ENCODE results near the gene MAP6. TPM values are rescaled to one million over a fixed set of nuclear protein-coding genes. Genes with fewer than 3 reads are reported as not detected.

MAP6 gene
- total RNA-seq, 1 donor from 2014 or later: 7.2 TPM

DNA sequence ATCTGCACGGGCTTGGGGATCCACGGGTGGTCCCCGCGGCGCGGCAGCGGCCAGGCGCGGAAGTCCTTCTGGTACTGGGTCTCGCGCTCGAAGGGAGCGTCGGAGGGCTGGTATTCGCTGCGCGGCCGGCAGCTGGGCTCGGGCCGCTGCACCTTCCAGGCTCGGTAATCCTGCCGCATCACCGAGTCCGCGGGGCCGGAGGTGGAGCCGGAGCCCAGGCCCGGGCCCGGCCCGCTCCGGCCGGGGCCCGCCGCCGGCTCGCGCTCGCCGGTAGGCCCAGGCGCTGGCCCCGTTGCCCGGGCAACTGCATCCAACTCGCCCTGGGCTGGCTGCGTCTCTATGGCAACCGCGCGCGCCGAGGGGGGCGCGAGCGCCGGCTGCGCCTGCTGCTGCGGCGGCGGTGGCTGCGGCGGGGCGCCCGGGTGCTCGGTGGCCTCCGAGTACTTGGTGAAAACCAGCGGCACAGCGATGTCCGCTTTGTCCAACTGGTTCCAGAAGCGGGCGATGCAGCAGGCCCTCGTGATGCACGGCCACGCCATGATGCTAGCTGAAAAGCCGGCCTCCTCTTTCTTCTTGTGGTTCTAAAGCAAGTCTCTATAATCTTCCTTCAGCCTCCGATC lies 897 bp downstream of the MAP6 start:
- intact Hi-C loops (cut with DNase I): loop anchor here (5.0 kb wide), 1 partner anchor 76 kb away; no protein-coding TSS in a partner anchor
- DNase-seq (ENCODE audit: low spot score): no peak

DNA sequence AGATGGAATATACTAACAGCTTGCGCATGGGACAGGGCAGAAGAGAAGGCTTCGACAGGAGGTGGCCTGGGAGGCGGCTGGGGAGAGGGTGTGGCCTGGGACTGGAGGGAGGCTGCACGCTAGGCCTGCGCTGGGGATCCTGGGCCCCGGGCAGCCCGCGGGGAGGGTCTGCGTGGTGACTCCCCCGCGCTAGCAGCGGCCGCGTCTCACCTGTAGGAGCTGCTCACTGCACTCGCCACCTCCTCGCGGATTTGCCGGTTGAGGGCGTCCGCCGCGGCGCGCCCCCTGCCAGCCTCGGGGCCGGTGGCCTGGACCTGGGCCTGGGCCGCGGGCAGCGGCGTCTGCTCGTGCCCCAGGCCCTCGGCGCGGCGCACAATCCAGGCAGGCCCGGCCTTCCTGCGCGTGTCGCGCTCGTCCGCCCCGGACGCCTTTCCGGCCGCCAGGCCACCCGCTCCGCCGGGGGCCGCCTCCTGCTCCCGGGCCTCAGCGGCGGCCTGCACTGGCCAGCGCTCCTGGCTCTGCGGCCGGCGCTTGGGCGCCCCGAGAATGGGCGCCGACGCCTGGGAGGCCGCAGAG lies 1.5 kb downstream of the MAP6 start:
- intact Hi-C loops (cut with DNase I): loop anchor here (5.0 kb wide), 1 partner anchor 75 kb away; no protein-coding TSS in a partner anchor

GRCh38 chr11:75665990-75666389 lies 2.8 kb downstream of the MAP6 start:
- intact Hi-C loops (cut with DNase I): loop anchor here (5.0 kb wide), 1 partner anchor 74 kb away; no protein-coding TSS in a partner anchor
- no peak for DNase-seq (ENCODE audit: low spot score)

More for the DNA sequence above, 1.5 kb downstream of the MAP6 start:
- DNase-seq (ENCODE audit: low spot score): no peak

DNA sequence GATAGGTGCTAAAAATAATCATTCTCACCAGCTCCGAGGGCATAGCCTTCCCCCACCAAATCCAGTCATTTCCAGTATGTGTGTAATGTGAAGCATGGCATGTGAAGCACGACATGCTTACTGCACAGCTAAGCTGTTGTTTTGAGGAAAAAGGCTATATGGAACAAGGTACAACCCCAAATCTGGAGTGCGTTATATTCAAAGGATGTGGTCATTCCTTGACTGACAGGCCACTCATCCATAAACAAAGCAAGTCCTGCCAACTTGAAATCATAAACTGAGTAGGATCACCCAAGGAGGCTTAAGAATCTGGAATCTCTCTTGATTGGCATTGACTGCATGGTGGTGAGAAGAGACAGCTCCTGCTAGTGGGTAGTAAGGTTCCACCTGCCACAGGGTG lies 3.7 kb downstream of the MAP6 start:
- intact Hi-C loops (cut with DNase I): loop anchor here (5.0 kb wide), 1 partner anchor 73 kb away; no protein-coding TSS in a partner anchor
- no peak for DNase-seq (ENCODE audit: low spot score)

GRCh38 chr11:75664389-75664788 lies 4.4 kb downstream of the MAP6 start:
- intact Hi-C loops (cut with DNase I): no loop called here
- no peak for DNase-seq (ENCODE audit: low spot score)

DNA sequence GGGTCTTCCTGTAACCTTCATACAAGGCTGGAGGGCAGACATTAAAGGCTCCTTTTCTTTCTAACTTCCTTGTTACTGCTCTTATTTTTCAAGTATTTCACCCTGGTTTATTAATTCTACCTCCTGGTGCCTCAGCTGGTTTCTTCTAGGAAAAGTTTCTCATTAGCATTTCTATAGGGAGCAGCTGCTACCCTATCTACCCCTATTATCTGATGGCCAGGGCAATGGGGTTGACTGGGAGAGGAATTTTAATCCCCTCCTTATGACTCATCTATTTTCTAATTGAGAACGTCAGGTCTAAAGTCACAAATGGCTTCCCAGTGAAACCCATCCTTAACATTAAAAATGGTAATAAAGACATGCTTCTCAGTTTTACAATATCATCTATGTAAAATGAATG lies 5.0 kb downstream of the MAP6 start:
- DNase-seq (ENCODE audit: low spot score): no peak
- intact Hi-C loops (cut with DNase I): no loop called here

DNA sequence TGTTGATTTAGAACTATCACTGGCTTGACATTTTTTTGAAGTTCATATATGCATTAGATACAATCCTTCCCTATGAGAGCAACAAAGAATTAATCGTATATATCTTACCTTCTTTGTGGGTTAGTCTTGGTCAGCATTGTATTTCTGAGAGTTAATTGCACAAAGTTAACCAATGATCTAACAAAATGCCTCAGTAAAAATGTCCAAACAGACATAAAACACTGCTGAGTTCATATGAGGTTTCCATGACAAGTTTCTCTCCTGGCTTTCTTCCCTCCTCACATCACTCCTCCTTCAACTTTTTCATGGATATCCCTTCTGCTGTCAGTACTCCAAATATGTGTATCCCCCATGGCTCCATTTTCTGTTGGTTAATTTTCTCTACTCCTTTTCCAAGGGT lies 9.0 kb downstream of the MAP6 start:
- intact Hi-C loops (cut with DNase I): no loop called here
- DNase-seq (ENCODE audit: low spot score): no peak

DNA sequence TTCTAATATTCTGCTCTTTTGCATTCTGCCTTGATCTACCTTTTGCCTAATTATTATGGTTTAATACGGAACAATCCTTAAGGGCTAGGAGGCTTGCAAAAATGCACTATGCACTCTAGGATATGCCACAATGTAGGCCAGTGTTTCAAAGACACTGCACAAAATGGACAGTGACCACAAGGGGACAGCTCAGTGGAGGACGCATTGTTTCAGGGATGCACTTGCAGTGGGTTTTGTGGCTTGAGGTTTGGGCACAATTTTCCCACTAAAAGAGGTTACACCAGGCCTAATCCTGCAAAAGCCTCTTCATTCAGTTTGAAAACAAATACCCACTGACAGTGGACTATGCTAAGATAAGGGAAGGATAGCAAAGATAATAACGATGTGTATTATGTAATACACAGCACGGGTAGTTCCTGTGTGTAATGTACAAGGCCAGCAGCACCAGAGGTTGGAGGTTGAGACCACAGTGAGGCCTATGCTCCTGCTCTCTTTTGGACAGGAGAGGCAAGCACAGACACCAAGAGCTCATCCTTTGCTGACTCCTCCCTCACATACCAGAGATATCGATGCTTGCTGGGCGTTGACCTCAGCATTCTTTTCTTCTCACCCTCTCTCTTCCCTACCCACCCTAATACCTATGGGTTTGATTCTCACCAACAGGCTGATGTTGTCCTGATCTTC lies 12.7 kb downstream of the MAP6 start:
- intact Hi-C loops (cut with DNase I): no loop called here

GRCh38 chr11:75655605-75656004 lies 13.2 kb downstream of the MAP6 start:
- DNase-seq (ENCODE audit: low spot score): no peak

More for the DNA sequence above, 12.7 kb downstream of the MAP6 start:
- no peak for DNase-seq (ENCODE audit: low spot score)

GRCh38 chr11:75654314-75654713 lies 14.5 kb downstream of the MAP6 start:
- no peak for DNase-seq (ENCODE audit: low spot score)
- intact Hi-C loops (cut with DNase I): no loop called here

More at GRCh38 chr11:75655605-75656004, 13.2 kb downstream of the MAP6 start:
- intact Hi-C loops (cut with DNase I): no loop called here

GRCh38 chr11:75653532-75653931 lies 15.3 kb downstream of the MAP6 start:
- intact Hi-C loops (cut with DNase I): no loop called here
- DNase-seq (ENCODE audit: low spot score): no peak

DNA sequence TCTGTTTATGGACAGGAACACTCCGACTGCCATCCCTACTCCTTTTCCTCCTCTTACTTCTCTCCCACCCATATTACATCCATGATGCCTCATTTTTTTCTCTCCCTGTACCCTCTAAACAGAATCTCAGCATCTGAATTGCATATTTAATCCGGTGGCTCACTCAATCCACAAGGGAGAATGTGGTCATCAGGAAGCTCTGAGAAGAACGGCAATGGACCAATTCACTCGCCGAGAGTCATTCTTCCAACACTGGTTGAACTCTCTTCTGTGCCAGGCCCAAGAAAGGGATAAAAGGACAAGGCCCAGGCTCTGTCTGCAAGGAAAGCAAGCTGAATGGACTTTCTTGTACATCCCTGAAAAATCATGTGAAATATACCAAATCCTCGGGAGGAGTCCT lies 15.9 kb downstream of the MAP6 start:
- intact Hi-C loops (cut with DNase I): no loop called here
- no peak for DNase-seq (ENCODE audit: low spot score)

- intact Hi-C loops (cut with DNase I): no loop called here
- DNase-seq (ENCODE audit: low spot score): no peak
Observed at GRCh38 chr11:75651218-75651617, 17.6 kb downstream of the MAP6 start.

GRCh38 chr11:75650167-75650723 lies 18.6 kb downstream of the MAP6 start:
- intact Hi-C loops (cut with DNase I): no loop called here
- no peak for DNase-seq (ENCODE audit: low spot score)

GRCh38 chr11:75644946-75645345 lies 23.9 kb downstream of the MAP6 start:
- DNase-seq (ENCODE audit: low spot score): no peak

GRCh38 chr11:75644370-75644769 lies 24.5 kb downstream of the MAP6 start:
- no peak for DNase-seq (ENCODE audit: low spot score)
- intact Hi-C loops (cut with DNase I): no loop called here

More at GRCh38 chr11:75644946-75645345, 23.9 kb downstream of the MAP6 start:
- intact Hi-C loops (cut with DNase I): no loop called here

- DNase-seq (ENCODE audit: low spot score): no peak
- intact Hi-C loops (cut with DNase I): no loop called here
Observed at GRCh38 chr11:75642402-75643113, 26.3 kb downstream of the MAP6 start.

GRCh38 chr11:75639762-75640181 lies 29.1 kb downstream of the MAP6 start:
- DNase-seq (ENCODE audit: low spot score): peak; percentile 81
- intact Hi-C loops (cut with DNase I): no loop called here

DNA sequence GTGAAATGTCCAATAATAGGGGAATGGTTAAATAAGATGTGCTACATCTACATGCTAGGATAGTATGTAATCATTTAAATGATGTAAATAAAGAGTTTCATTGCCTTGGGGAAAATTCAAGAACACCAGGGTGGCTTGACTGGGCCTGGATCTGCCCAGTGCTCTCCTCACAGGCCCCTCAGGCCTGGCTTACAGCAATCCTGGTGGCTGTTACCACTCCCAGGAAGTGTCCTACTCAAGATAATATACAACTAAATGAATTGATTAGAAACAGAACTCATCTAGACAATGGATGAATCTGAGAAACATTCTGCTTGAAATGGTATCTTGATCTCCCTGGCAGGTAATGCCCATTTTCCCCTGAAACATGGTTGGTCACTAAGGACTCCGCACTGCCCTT lies 30.8 kb downstream of the MAP6 start:
- no peak for DNase-seq (ENCODE audit: low spot score)
- intact Hi-C loops (cut with DNase I): no loop called here

All from cardiac septum (tissue), 1 donor.